ENCODE data around the gene SKIC3.

Gene SKIC3

GRCh38 chr5:95519681-95520080 lies 35.1 kb downstream of the SKIC3 start:
- H3K9me3 ChIP-seq (ENCODE audit: insufficient read depth, low read length), result no peaks in the 10 kb centered on the region
- H3K4me1 ChIP-seq (ENCODE audit: insufficient read depth, insufficient read length), result no peaks in the 10 kb centered on the region
- H3K27me3 ChIP-seq (ENCODE audit: insufficient read depth, insufficient read length), result no peaks in the 10 kb centered on the region
- no peak overlapping the region for H3K9ac ChIP-seq (ENCODE audit: insufficient read length, low read depth)
- peaks cover 53% of the 10 kb centered on the region for H3K36me3 ChIP-seq (ENCODE audit: insufficient read depth, insufficient read length, low read length)
- H3K4me3 ChIP-seq (ENCODE audit: insufficient read length, low read depth), result no peak overlapping the region
- no peak for DNase-seq (ENCODE audit: low read depth, low spot score)
- TF ChIP-seq SUZ12 (IDR thresholded peaks at IDR 0.05; ENCODE audit: extremely low read depth, insufficient read depth, insufficient read length) (no peak), ZNF274 (IDR thresholded peaks at IDR 0.05; ENCODE audit: low read depth, low read length) (no peak), YY1 (IDR thresholded peaks at IDR 0.05; ENCODE audit: insufficient read depth, insufficient read length) (no peak)

DNA sequence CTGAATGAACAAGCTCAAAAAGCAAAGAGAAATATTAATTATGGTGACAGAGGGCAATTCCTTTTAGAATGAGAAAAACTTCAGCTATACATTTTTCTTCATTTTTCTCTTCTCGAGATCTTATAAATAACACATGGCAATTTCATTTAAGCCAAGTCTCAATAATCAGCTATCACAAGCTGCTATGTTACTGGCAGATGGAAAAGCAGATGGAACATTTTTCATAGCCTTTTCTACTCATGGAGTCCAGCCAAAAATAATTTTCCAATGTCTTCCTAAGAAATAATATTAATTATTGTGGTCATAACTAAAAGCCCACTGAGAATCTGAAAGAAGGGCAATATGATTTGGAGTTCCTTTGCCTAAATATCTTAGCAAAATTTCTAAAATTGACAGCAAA lies 35.6 kb downstream of the SKIC3 start:
- TF ChIP-seq ZNF274 (IDR thresholded peaks at IDR 0.05; ENCODE audit: low read depth, low read length) (no peak), SUZ12 (IDR thresholded peaks at IDR 0.05; ENCODE audit: extremely low read depth, insufficient read depth, insufficient read length) (no peak), YY1 (IDR thresholded peaks at IDR 0.05; ENCODE audit: insufficient read depth, insufficient read length) (no peak)
- no peak for DNase-seq (ENCODE audit: low read depth, low spot score)
- Histone ChIP-seq H3K4me1 (ENCODE audit: insufficient read depth, insufficient read length) (no peaks in the 10 kb centered on the region), H3K9me3 (ENCODE audit: insufficient read depth, low read length) (no peaks in the 10 kb centered on the region), H3K9ac (ENCODE audit: insufficient read length, low read depth) (no peak overlapping the region), H3K27me3 (ENCODE audit: insufficient read depth, insufficient read length) (no peaks in the 10 kb centered on the region), H3K4me3 (ENCODE audit: insufficient read length, low read depth) (no peak overlapping the region), H3K36me3 (ENCODE audit: insufficient read depth, insufficient read length, low read length) (peaks cover 51% of the 10 kb centered on the region)

- no peak overlapping the region for H3K4me3 ChIP-seq (ENCODE audit: insufficient read length, low read depth)
- H3K9ac ChIP-seq (ENCODE audit: insufficient read length, low read depth), result no peak overlapping the region
- no peaks in the 10 kb centered on the region for H3K9me3 ChIP-seq (ENCODE audit: insufficient read depth, low read length)
- no peak for DNase-seq (ENCODE audit: low read depth, low spot score)
- H3K27me3 ChIP-seq (ENCODE audit: insufficient read depth, insufficient read length), result no peaks in the 10 kb centered on the region
- H3K36me3 ChIP-seq (ENCODE audit: insufficient read depth, insufficient read length, low read length), result peaks cover 57% of the 10 kb centered on the region
- H3K4me1 ChIP-seq (ENCODE audit: insufficient read depth, insufficient read length), result no peaks in the 10 kb centered on the region
- TF ChIP-seq SUZ12 (IDR thresholded peaks at IDR 0.05; ENCODE audit: extremely low read depth, insufficient read depth, insufficient read length) (no peak), ZNF274 (IDR thresholded peaks at IDR 0.05; ENCODE audit: low read depth, low read length) (no peak), YY1 (IDR thresholded peaks at IDR 0.05; ENCODE audit: insufficient read depth, insufficient read length) (no peak)
These were observed 36.4 kb downstream of the SKIC3 start for GRCh38 chr5:95518417-95518816.

DNA sequence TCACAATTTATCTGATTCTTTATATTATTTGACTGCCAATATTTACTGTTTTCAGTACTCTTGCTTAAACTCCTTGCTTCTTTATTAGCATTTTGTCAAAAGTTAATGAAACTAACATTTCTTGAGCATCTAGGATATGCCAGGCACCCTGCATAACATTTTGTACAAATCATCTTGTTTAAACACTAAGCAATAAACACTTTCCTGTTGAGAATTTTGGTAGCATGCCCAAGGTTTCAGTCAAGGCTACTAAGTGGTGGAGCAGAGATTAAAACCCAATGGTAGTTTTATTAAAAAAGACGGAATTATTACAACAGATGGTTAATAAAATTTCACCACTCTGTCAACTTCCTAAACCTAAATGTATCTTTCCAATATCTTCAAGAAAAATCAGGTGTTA lies 43.2 kb downstream of the SKIC3 start:
- no peak for DNase-seq (ENCODE audit: low read depth, low spot score)
- Histone ChIP-seq H3K27me3 (ENCODE audit: insufficient read depth, insufficient read length) (no peaks in the 10 kb centered on the region), H3K9ac (ENCODE audit: insufficient read length, low read depth) (no peak overlapping the region), H3K4me3 (ENCODE audit: insufficient read length, low read depth) (no peak overlapping the region), H3K4me1 (ENCODE audit: insufficient read depth, insufficient read length) (no peaks in the 10 kb centered on the region), H3K36me3 (ENCODE audit: insufficient read depth, insufficient read length, low read length) (peaks cover 67% of the 10 kb centered on the region), H3K9me3 (ENCODE audit: insufficient read depth, low read length) (no peaks in the 10 kb centered on the region)
- TF ChIP-seq SUZ12 (IDR thresholded peaks at IDR 0.05; ENCODE audit: extremely low read depth, insufficient read depth, insufficient read length) (no peak), ZNF274 (IDR thresholded peaks at IDR 0.05; ENCODE audit: low read depth, low read length) (no peak), YY1 (IDR thresholded peaks at IDR 0.05; ENCODE audit: insufficient read depth, insufficient read length) (no peak)

DNA sequence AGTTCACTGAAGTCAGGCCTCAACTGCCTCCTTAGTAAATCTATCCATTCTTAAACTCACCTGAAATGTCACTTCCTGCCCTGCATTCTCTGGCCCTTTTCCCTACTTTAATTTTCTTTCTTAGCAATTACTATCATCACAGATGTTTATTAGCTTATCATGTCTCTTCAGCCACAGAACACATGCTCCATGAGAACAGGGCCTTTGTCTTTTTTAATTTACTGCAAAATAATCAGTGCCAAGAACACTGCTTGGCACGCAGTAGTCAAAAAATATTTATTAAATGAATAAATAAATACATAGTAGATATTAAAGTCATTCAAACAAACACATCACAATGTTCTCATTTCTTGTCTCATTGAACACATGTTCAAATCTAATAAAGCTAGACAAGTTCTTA lies 46.2 kb downstream of the SKIC3 start:
- H3K9ac ChIP-seq (ENCODE audit: insufficient read length, low read depth), result no peak overlapping the region
- no peak overlapping the region for H3K4me3 ChIP-seq (ENCODE audit: insufficient read length, low read depth)
- no peak for DNase-seq (ENCODE audit: low read depth, low spot score)
- H3K36me3 ChIP-seq (ENCODE audit: insufficient read depth, insufficient read length, low read length), result peaks cover 55% of the 10 kb centered on the region
- H3K4me1 ChIP-seq (ENCODE audit: insufficient read depth, insufficient read length), result no peaks in the 10 kb centered on the region
- TF ChIP-seq ZNF274 (IDR thresholded peaks at IDR 0.05; ENCODE audit: low read depth, low read length) (no peak), SUZ12 (IDR thresholded peaks at IDR 0.05; ENCODE audit: extremely low read depth, insufficient read depth, insufficient read length) (no peak), YY1 (IDR thresholded peaks at IDR 0.05; ENCODE audit: insufficient read depth, insufficient read length) (no peak)
- no peaks in the 10 kb centered on the region for H3K9me3 ChIP-seq (ENCODE audit: insufficient read depth, low read length)
- H3K27me3 ChIP-seq (ENCODE audit: insufficient read depth, insufficient read length), result no peaks in the 10 kb centered on the region
